HCT116 (cell line): ENCODE results near the gene PYCR2. TPM values are rescaled to one million over a fixed set of nuclear protein-coding genes. Genes with fewer than 3 reads are reported as not detected.

ENCODE experiments used
- ATAC-seq: fragments of 200-7000 bp; cut with Tn5 transposase; 2 replicates; pipeline ENCODE4 v1.9.1; 2020; ENCODE audit warnings: mild to moderate bottlenecking, moderate library complexity
- BruUV-seq: library from RNA; stranded (reverse); fragments of 400-500 nt; replicated peaks from 2 replicates; lab custom pipeline; 2021; lab: Mats Ljungman, UMichigan
- CTCF ChIA-PET: fragments of 300-600 bp; sonication (Branson Sonifier 250); formaldehyde crosslinking; loops from one replicate; lab custom pipeline; 2021; ENCODE audit warnings: antibody characterized with exemption; lab: Charles Lee
- POLR2A ChIA-PET: fragments of 300-600, 350-600 bp; sonication (Branson Sonifier 250); formaldehyde crosslinking; loops from one replicate; lab custom pipeline; 2021; ENCODE audit warnings: antibody characterized with exemption; lab: Charles Lee
- RAD21 ChIA-PET, 2 experiments: fragments of 300-600 bp; sonication (Branson Sonifier 250); formaldehyde crosslinking; loops; one replicate each; lab custom pipeline; 2023; ENCODE audit warnings: low total read pairs in 2 of 2; ENCODE audit not compliant: uncharacterized antibody in 2 of 2, unreplicated experiment in 2 of 2, low non-redundant PET in 1 of 2; lab: Charles Lee
- DNase-seq: peaks from one replicate; pipeline ENCODE4 v3.0.0-alpha.2; 2010; ENCODE audit warnings: low read depth, low spot score
- H2AFZ ChIP-seq: fragments of 200-600 bp; shearing (Covaris generic), sonication (generic); 2 replicates; pipeline ENCODE4 v1.6.1; 2017; ENCODE audit warnings: low read depth, mixed run types, mixed read lengths, antibody characterized with exemption, low read length; ENCODE audit not compliant: poor library complexity, severe bottlenecking
- H3K27ac ChIP-seq: 2 replicates; pipeline ENCODE4 v1.5.1; 2012; ENCODE audit warnings: low read depth, low read length
- H3K27me3 ChIP-seq: fragments of 200-600 bp; sonication (generic); 2 replicates; pipeline ENCODE4 v1.6.1; 2016; ENCODE audit warnings: mixed run types, low read length, mixed read lengths; ENCODE audit not compliant: insufficient read depth
- H3K36me3 ChIP-seq, 2 experiments: fragments of 200-500 bp in 1 of 2; fragments of 200-600 bp in 1 of 2; sonication (Bioruptor generic) in 1 of 2; sonication (generic) in 1 of 2; 2 replicates each; pipeline versions ENCODE4 v1.5.1 to v1.6.1; 2014 to 2016; ENCODE audit warnings: low read length in 2 of 2, inconsistent platforms in 1 of 2, mixed read lengths in 1 of 2, mixed run types in 1 of 2; ENCODE audit not compliant: insufficient read depth in 2 of 2, control insufficient read depth in 1 of 2
- H3K4me1 ChIP-seq, 2 experiments: fragments of 200-600 bp in 1 of 2; sonication (generic) in 1 of 2; 2 replicates each; pipeline versions ENCODE4 v1.5.1 to v1.6.1; 2012 to 2017; ENCODE audit warnings: low read length in 2 of 2, inconsistent platforms in 1 of 2, mild to moderate bottlenecking in 1 of 2, mixed read lengths in 1 of 2, mixed run types in 1 of 2, moderate library complexity in 1 of 2; ENCODE audit not compliant: insufficient read depth in 2 of 2, control insufficient read depth in 1 of 2
- H3K4me2 ChIP-seq: fragments of 200-600 bp; sonication (generic); 2 replicates; pipeline ENCODE4 v1.6.1; 2017; ENCODE audit warnings: mixed run types, low read length, mixed read lengths
- H3K4me3 ChIP-seq, 2 experiments: fragments of 200-600 bp in 1 of 2; sonication (generic) in 1 of 2; replicated peaks in 1 of 2; 2 replicates each; pipeline ENCODE4 v1.5.1; 2011 to 2016; ENCODE audit warnings: low read length in 2 of 2, control low read depth in 1 of 2, low read depth in 1 of 2, mild to moderate bottlenecking in 1 of 2, mixed read lengths in 1 of 2, mixed run types in 1 of 2
- H3K79me2 ChIP-seq: fragments of 200-600 bp; sonication (generic); 2 replicates; pipeline ENCODE4 v1.6.1; 2017; ENCODE audit warnings: mild to moderate bottlenecking, mixed run types, low read length, moderate library complexity, mixed read lengths; ENCODE audit not compliant: insufficient read depth
- H3K9ac ChIP-seq: fragments of 200-600 bp; sonication (generic); 2 replicates; pipeline ENCODE4 v1.6.1; 2016; ENCODE audit warnings: low read length, mixed read lengths
- H3K9me2 ChIP-seq: fragments of 200-600 bp; sonication (generic), shearing (Covaris generic); 2 replicates; pipeline ENCODE4 v1.6.1; 2017; ENCODE audit warnings: mixed run types, mild to moderate bottlenecking, moderate library complexity; ENCODE audit not compliant: insufficient read depth
- H3K9me3 ChIP-seq, 2 experiments: fragments of 200-500 bp in 1 of 2; fragments of 200-600 bp in 1 of 2; sonication (Bioruptor generic) in 1 of 2; sonication (generic) in 1 of 2; 2 replicates each; pipeline ENCODE4 v1.6.1; 2014 to 2017; ENCODE audit warnings: low read length in 2 of 2, mixed read lengths in 2 of 2, inconsistent platforms in 1 of 2, low read depth in 1 of 2, mild to moderate bottlenecking in 1 of 2, mixed run types in 1 of 2, moderate library complexity in 1 of 2; ENCODE audit not compliant: control insufficient read depth in 1 of 2, insufficient read depth in 1 of 2
- H4K20me1 ChIP-seq: fragments of 200-600 bp; sonication (generic), shearing (Covaris generic); 2 replicates; pipeline ENCODE4 v1.6.1; 2017; ENCODE audit warnings: mixed run types, mild to moderate bottlenecking, moderate library complexity; ENCODE audit not compliant: insufficient read depth
- CTCF ChIP-seq, 3 experiments: fragments of 200-600 bp in 1 of 3; sonication (generic) in 1 of 3; IDR thresholded peaks in 2 of 3; conservative IDR thresholded peaks in 1 of 3; 2 replicates each; pipeline ENCODE4 v1.5.1; 2012 to 2017; ENCODE audit warnings: low read depth in 2 of 3, low read length in 2 of 3, antibody characterized with exemption in 1 of 3, borderline replicate concordance in 1 of 3, control low read depth in 1 of 3, mild to moderate bottlenecking in 1 of 3, mixed read lengths in 1 of 3, mixed run types in 1 of 3, moderate library complexity in 1 of 3; ENCODE audit not compliant: insufficient read depth in 1 of 3
- ELF1 ChIP-seq: IDR thresholded peaks from 2 replicates; pipeline ENCODE4 v1.6.1; 2012; ENCODE audit warnings: low read depth, borderline replicate concordance
- EZH2 ChIP-seq: fragments of 200-600 bp; sonication (generic); IDR thresholded peaks from 2 replicates; pipeline ENCODE4 v1.6.1; 2017; ENCODE audit warnings: antibody characterized with exemption, mixed run types
- FOSL1 ChIP-seq: IDR thresholded peaks from 2 replicates; pipeline ENCODE4 v1.6.1; 2012; ENCODE audit warnings: low read depth
- MAX ChIP-seq: IDR thresholded peaks from 2 replicates; pipeline ENCODE4 v1.6.1; 2012
- POLR2A ChIP-seq: IDR thresholded peaks from 2 replicates; pipeline ENCODE4 v1.7.0; 2011; ENCODE audit warnings: borderline replicate concordance; ENCODE audit not compliant: insufficient read depth, insufficient read length; ENCODE audit errors: extremely low read depth
- SIN3A ChIP-seq: IDR thresholded peaks from 2 replicates; pipeline ENCODE4 v1.6.1; 2012; ENCODE audit warnings: low read depth
- SP1 ChIP-seq: IDR thresholded peaks from 2 replicates; pipeline ENCODE4 v1.6.1; 2012; ENCODE audit warnings: low read depth
- TCF7L2 ChIP-seq: IDR thresholded peaks from 2 replicates; pipeline ENCODE4 v1.7.0; 2011; ENCODE audit warnings: borderline replicate concordance, inconsistent platforms; ENCODE audit not compliant: insufficient read depth, insufficient read length; ENCODE audit errors: extremely low read depth
- YY1 ChIP-seq: IDR thresholded peaks from 2 replicates; pipeline ENCODE4 v1.6.1; 2011; ENCODE audit warnings: low read length, low read depth, moderate library complexity, mild to moderate bottlenecking; ENCODE audit not compliant: insufficient replicate concordance; ENCODE audit errors: extremely low read depth
- ZNF274 ChIP-seq: fragments of 200-500 bp; sonication (Bioruptor generic); IDR thresholded peaks from 2 replicates; pipeline ENCODE4 v1.6.1; 2014; ENCODE audit warnings: mild to moderate bottlenecking, low read depth, low read length, inconsistent platforms
- intact Hi-C: fragments of 100-400 bp; cut with micrococcal nuclease; formaldehyde crosslinking; loops from 2 replicates; pipeline ENCODE4 v1.10.0; 2022
- total RNA-seq: library from RNA; stranded (reverse); gene quantifications from one replicate; pipeline ENCODE4 v1.2.1, GENCODE V29; 2021; ENCODE audit not compliant: unreplicated experiment

Gene PYCR2
- total RNA-seq, 1 experiment from 2014 or later: 107 TPM

GRCh38 chr1:225943582-225943981 lies 19.5 kb upstream of the PYCR2 start:
- Histone ChIP-seq H3K27ac (no peak overlapping the region), H4K20me1 (no peaks in the 10 kb centered on the region), H3K9ac (no peak overlapping the region), H3K27me3 (no peaks in the 10 kb centered on the region), H2AFZ (no peak overlapping the region), H3K9me2 (no peaks in the 10 kb centered on the region), H3K79me2 (no peaks in the 10 kb centered on the region), H3K4me1 (no peaks in the 10 kb centered on the region)
- DNase-seq (no peak), ATAC-seq (no peak)
- ChIA-PET POLR2A (no interaction called here), RAD21 (no interaction called here), CTCF (no interaction called here)
- BruUV-seq: no TSS peak
- intact Hi-C loops: no loop called here
- TF ChIP-seq YY1: no peak
- no peak for TF ChIP-seq SP1
- no peak for TF ChIP-seq MAX
- TF ChIP-seq ZNF274: no peak
- TF ChIP-seq ELF1: no peak
- no peak for TF ChIP-seq EZH2
- no peak for TF ChIP-seq SIN3A
- no peak for TF ChIP-seq TCF7L2
- TF ChIP-seq POLR2A: no peak
- TF ChIP-seq FOSL1: no peak
- no peak for TF ChIP-seq CTCF (IDR thresholded peaks at IDR 0.05 in 2 of 3, conservative IDR thresholded peaks at IDR 0.05 in 1 of 3; ENCODE audit: borderline replicate concordance in 1 of 3, insufficient read depth in 1 of 3, low read depth in 2 of 3, low read length in 2 of 3)
- TF ChIP-seq, all 23 proteins: peak for 0
- Histone ChIP-seq H3K4me2 (no peak overlapping the region), H3K4me3 (no peak overlapping the region), H3K36me3 (no peaks in the 10 kb centered on the region), H3K9me3 (no peaks in the 10 kb centered on the region)
